B cell (primary cell): ENCODE results near the gene NEUROD2.

ENCODE experiments used
- EZH2 ChIP-seq: IDR thresholded peaks from 2 replicates; pipeline ENCODE4 v1.6.1; 2012; ENCODE audit warnings: borderline replicate concordance, low read depth, mild to moderate bottlenecking, moderate library complexity, low read length; ENCODE audit not compliant: insufficient read depth, poor library complexity, severe bottlenecking
- TF ChIP-seq, protein P1 (sequence below): fragments of 200-600 bp; IDR thresholded peaks from one replicate; pipeline ENCODE4 v1.8.0; 2022; ENCODE audit warnings: antibody characterized with exemption, mild to moderate bottlenecking

GRCh38 chr17:39617446-39618245, 9.9 kb upstream of the NEUROD2 start:
- no peak for TF ChIP-seq EZH2
- TF ChIP-seq, protein P1, sequence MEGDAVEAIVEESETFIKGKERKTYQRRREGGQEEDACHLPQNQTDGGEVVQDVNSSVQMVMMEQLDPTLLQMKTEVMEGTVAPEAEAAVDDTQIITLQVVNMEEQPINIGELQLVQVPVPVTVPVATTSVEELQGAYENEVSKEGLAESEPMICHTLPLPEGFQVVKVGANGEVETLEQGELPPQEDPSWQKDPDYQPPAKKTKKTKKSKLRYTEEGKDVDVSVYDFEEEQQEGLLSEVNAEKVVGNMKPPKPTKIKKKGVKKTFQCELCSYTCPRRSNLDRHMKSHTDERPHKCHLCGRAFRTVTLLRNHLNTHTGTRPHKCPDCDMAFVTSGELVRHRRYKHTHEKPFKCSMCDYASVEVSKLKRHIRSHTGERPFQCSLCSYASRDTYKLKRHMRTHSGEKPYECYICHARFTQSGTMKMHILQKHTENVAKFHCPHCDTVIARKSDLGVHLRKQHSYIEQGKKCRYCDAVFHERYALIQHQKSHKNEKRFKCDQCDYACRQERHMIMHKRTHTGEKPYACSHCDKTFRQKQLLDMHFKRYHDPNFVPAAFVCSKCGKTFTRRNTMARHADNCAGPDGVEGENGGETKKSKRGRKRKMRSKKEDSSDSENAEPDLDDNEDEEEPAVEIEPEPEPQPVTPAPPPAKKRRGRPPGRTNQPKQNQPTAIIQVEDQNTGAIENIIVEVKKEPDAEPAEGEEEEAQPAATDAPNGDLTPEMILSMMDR: no peak
